Tongue (tissue), 2 donors: ENCODE results near the gene EYA3. TPM values are rescaled to one million over a fixed set of nuclear protein-coding genes. Genes with fewer than 3 reads are reported as not detected.
A peak's percentile ranks its signal among the peaks of the same experiment; 100 is the strongest.

Experiments used
- DNase-seq: peaks from one replicate; pipeline ENCODE4 v3.0.0-alpha.2; 2015
- total RNA-seq: library from RNA; depleted of rRNA; stranded (reverse); fragments of >200 nt; gene quantifications from one replicate; pipeline ENCODE4 v1.2.3, GENCODE V29; 2014

EYA3 gene
- total RNA-seq, 1 donor from 2014 or later, result 15.1 TPM

DNA sequence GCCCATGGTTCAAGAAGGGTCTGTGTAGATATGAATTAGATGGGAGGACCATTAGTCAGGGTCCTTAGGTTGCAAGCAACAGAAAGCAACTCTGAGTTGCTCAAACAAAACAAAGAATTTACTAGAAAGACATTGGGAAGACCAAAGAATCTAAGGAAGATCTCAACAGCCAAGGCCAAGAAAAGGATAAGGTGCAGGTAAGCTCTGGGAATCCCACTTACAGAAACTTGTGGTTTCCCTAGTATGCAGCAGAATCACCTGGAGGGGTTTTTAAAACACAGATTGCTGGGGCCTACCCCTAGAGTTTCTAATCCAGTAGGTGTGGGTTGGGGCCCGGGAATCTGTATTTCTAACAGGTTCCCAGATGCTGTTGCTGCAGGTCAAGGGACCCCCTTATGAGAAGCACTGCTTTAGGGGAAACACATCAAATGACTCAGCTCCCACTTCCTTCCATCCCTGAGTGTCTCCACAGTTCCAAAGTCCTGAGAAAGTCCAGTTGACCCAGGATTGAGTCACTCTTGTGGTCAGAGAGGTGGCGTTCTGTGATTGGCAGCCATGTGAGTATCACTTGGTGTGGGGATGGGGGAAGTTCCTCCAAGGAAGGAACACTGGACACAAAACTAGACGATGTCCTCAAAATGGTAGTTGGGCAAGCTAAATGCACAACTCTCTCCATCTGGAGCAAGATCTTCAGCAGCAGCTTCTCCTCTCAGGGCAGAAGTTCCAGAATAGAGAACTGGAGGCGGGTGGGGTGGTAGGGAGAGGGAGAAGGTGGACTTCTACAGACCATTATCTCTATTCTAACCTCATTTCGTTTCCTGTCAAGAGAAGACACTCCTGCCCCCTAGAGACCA lies 24.2 kb upstream of the EYA3 start:
- no peak for DNase-seq

GRCh38 chr1:28111157-28111556 lies 22.7 kb upstream of the EYA3 start:
- no peak for DNase-seq

GRCh38 chr1:28110555-28110954 lies 22.1 kb upstream of the EYA3 start:
- no peak for DNase-seq

- no peak for DNase-seq
Observed at GRCh38 chr1:28109639-28110038, 21.2 kb upstream of the EYA3 start.

DNA sequence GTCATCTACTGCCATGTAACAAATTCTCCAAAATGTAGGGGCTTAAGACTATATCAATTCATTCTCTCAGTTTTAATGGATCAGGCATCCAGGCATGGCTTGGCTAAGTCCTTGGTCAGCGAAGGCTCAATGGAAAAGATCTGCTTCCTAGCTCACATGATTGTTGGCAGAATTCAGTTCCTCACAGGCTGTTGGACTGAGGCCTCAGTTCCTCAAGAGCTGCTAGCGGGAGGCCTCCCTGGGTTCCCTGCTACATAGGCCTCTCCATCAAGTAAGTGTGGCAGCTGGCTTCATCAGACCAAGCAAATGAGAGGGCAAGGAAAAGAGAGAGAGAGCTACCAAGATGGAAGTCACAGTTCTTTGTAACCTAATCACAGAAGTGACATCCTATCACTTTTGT lies 19.6 kb upstream of the EYA3 start:
- no peak for DNase-seq

DNA sequence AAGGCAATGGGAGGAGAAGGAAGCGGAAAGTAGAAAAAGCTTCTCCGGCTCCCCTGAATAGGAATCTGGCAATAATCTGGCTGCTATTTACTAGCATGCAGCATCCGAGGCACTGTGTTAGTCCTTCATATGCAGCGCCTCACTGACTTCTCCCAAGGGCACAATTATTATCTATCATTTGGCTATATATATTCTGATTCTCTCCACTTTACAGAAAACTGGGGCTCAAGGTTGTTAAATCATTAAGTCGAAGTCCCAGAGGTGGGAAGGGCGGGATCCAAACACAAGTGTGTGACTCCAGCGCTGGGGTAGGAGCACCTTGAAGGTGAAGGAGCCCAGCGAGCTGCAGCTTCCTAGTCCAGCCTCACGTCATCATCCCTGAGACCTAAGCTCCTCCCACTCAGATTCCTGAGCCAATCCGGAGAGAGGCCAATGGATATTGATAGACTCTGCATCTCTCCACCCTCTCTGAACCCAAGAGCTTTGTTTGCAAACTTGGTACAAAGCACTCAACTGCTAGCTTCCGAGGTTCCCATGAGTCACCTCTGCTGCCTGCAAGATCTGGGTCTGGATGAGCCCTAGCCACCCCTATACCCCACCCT lies 16.6 kb upstream of the EYA3 start:
- DNase-seq, result peak; percentile 22

GRCh38 chr1:28102189-28102588 lies 13.8 kb upstream of the EYA3 start:
- no peak for DNase-seq

GRCh38 chr1:28099050-28099769 lies 10.8 kb upstream of the EYA3 start:
- peak; percentile 70 for DNase-seq

DNA sequence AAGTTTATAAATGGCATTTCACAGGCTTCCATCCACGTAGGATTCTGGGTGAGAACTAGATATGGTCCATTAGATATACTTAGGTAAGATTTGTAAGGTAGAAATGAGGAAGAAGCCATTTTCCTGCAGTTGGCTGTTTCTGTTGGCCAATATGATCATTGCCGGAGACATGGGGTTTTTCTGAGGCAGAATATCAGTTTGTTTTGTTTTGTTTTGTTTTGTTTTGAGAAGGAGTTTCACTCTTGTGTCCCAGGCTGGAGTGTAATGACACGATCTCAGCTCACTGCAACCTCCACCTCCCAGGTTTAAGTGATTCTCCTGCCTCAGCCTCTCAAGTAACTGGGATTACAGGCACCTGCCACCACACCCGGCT lies 8.7 kb upstream of the EYA3 start:
- DNase-seq, result no peak

DNA sequence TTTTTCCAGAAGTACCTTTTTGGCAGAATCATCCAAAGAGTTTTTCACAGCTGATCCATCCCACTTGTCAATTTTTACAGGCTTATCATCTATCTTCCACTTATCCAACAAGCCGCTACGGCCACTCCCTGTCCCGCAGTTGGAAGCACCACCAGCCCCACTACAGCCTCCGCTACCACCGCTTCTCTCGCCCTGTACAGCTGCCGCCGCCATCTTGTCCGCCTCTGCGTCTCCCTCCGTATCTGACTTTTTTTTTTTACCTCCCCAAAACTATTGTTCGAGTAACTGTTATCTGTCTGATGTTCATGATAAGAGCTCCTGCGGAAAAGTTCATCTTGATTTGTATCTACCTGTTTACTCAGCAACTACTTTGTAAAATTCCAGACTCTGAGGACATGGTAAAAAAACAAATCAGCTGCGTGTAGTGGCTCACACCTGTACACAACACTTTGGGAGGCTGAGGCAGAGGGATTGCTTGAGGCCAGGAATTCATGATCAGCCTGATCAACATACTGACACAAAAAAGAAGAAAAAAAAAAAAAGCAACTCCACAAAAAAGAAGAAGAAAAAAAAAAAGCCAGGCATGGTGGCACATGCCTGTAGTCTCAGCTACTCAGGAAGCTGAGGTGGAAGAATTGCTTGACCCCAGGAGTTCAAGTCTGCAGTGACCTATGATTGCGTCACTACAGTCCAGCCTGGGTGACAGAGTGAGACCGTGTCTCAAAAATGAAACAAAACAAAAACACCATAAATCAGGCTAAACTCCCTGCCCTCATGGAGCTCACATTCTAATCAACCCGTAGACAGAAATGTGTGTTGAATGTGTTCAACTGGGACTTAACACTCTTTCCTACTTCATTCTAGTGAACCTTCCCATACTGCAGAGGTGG lies 8.0 kb upstream of the EYA3 start:
- DNase-seq, result no peak

GRCh38 chr1:28091043-28091781 lies 2.8 kb upstream of the EYA3 start:
- DNase-seq, result peak; percentile 72

- DNase-seq, result no peak
Observed at GRCh38 chr1:28087614-28088167, 719 bp downstream of the EYA3 start.

GRCh38 chr1:28086651-28087050 lies 1.8 kb downstream of the EYA3 start:
- DNase-seq, result no peak

DNA sequence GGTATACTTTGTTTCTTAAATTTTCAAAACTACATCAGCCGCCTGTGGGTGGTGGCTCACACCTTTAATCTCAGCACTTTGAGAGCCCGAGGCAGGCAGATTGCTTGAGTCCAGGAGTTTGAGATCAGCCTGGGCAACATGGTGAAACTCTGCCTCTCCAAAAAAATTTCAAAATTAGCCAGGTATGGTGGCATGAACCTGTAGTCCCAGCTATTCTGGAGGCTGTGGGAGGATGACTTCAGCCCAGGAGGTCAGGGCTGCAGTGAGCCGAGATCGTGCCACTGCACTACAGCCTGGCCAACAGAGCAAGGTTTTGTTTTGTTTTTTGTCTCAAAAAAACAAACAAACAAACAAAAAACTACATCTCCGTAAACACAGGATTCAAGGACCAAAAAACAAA lies 3.3 kb downstream of the EYA3 start:
- no peak for DNase-seq

DNA sequence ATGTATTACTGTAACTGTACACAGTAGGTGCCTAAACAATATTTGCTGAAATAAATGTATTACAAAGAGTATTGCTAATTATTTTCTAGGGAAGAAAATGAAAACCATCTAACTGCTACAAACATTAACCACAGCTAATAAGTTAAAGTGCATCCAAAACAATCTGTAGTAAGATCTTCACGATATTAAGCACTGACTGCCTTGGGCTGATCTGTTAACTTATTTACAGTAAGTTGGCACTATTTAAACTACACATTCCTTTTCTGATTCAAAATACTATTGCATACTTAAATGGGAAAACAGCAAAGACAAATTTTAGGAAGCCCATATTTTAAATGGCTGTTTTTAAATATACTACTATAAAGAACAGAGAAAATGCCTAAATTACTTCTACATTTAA lies 4.5 kb downstream of the EYA3 start:
- DNase-seq, result no peak

DNA sequence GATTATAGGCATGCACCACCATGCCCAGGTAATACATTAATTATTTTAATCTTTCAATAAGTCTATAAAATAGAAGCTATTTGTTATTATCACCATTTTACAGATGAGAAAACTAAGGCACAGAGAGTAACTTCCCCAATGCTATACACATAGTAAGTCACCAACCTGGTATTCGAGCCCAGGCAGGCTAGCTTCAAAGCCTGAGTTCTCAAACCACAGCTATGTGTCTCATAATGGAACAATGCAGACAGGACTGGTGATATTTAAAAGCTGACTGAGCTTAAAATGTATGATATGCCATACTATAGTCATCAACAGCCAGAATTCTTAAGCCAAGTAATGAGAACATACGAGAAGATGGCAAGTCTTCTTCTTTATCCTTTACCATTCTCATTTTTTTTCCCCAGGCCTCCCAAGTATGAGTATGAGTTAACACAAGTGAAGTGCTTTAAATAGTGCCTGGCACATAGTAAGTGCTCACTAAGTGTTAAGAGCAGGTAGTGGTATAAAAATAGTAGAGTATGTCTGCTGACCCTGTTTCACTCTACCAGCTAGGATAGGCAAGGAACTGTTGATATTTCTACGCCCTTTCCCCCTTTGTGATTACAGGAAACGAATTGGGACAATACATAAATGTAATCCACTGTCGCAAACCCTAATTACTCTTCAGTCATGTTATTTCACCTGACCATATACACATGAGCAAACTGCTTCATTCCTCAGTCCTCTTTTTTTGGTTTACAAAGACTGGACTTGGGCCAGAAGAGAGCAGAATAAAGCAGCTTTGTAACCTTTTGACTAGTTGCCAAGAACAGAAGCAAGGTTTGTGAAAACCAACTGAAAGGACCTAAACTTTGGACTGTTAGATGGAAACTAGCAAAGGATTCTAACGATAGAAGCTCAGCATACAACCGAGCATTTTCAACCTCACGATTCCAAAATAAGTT lies 9.5 kb downstream of the EYA3 start:
- DNase-seq, result no peak

- no peak for DNase-seq
Observed at GRCh38 chr1:28078262-28078661, 10.1 kb downstream of the EYA3 start.

DNA sequence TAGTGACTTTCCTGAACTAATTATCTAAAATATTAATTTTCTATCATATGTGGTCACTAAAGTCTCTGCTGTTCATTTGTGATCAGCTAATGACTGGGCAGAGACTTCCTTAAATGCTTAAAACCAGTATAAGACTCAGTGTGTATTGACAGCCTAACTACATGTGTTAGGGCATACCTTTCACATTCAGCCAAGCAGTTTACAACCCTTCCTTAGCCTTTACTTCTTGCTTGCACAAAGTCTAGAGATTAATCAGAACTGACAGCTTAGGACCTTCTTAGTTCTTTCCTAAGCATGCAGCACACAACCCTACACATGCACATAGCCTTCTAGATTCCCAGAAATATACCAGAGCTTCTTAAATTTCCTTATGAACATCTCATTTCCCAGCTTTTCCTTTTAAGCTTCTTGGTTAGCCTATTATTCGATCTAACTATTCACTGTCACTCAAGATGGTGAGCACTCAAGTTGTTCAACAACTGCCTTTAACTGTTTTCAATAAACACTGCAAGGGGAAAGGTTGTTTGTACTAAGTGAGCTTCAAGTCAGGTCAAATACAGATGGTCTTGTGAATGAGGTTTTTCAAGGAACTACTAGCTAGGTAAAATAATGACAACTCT lies 13.4 kb downstream of the EYA3 start:
- no peak for DNase-seq

- DNase-seq, result no peak
Observed at GRCh38 chr1:28073867-28074266, 14.5 kb downstream of the EYA3 start.

DNA sequence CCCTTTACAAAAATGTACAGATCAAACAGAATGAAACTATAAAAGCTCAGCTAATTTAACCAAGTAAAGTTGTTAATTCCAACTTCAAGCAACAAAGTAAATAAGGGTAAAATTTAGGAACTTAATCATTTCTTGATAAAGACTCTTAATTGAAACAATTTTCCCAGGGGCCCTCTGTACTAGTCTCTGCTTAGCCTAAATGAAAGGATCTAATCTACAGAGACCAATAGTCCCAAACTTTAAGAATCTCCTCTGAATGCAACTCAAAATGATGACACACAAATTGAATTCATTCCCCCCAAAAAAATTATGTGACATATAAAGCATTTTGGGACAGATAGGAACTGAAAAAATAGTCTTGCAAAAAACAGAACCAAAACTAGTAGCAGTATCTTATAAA lies 16.6 kb downstream of the EYA3 start:
- DNase-seq, result no peak
